HEK293T (cell line): ENCODE data around the gene HSD17B11.
"Not testable (repeated sequence)": the region's sequence is repeated elsewhere in the genome, so short reads cannot be mapped to it uniquely, and the experiment has no call there.

Source experiments
- BHLHE40 ChIP-seq: fragments of 450-650 bp; IDR thresholded peaks from 2 replicates; pipeline ENCODE4 v1.6.1; 2016; ENCODE audit warnings: mild to moderate bottlenecking, moderate library complexity, borderline replicate concordance
- ELF4 ChIP-seq: fragments of 450-650 bp; IDR thresholded peaks from 2 replicates; pipeline ENCODE4 v1.6.1; 2017; ENCODE audit warnings: antibody characterized with exemption
- FOXA1 ChIP-seq: fragments of 450-650 bp; IDR thresholded peaks from 2 replicates; pipeline ENCODE4 v1.6.1; 2016; ENCODE audit warnings: mild to moderate bottlenecking
- FOXM1 ChIP-seq: fragments of 450-650 bp; IDR thresholded peaks from 2 replicates; pipeline ENCODE4 v1.6.1; 2017; ENCODE audit warnings: mild to moderate bottlenecking, borderline replicate concordance
- L3MBTL2 ChIP-seq: fragments of 450-650 bp; conservative IDR thresholded peaks from 2 replicates; pipeline ENCODE4 v1.6.1; 2016; ENCODE audit warnings: mild to moderate bottlenecking
- NFRKB ChIP-seq: fragments of 450-650 bp; IDR thresholded peaks from 2 replicates; pipeline ENCODE4 v1.6.1; 2016; ENCODE audit warnings: mild to moderate bottlenecking, moderate library complexity

DNA sequence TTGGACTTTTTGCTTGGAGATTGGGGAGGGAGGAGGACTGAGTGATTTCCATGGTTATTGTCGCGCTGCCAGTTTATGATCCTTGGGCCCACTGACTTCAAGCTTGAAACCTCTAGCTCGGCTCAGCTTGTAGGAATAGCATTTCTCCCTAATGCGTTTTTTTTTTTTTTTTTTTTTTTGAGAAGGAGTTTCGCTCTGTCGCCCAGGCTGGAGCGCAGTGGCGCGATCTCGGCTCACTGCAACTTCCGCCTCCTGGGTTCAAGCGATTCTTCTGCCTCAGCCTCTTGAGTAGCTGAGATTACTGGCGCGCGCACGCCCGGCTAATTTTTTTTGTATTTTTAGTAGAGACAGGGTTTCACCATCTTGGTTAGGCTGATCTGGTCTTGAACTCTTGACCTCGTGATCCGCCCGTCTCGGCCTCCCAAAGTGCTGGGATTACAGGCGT is 33.1 kb upstream of the HSD17B11 start:
- not testable (repeated sequence) for TF ChIP-seq NFRKB, FOXM1, L3MBTL2, BHLHE40, ELF4, FOXA1
